HepG2 (cell line): ENCODE results near the gene HES6. TPM values are rescaled to one million over a fixed set of nuclear protein-coding genes. Genes with fewer than 3 reads are reported as not detected.

Experiments
- ASH2L ChIP-seq: fragments of 300-600, 200-600 bp; sonication (generic); IDR thresholded peaks from 2 replicates; pipeline ENCODE4 v1.7.0; 2017; ENCODE audit warnings: low read depth, mild to moderate bottlenecking, moderate library complexity, mixed read lengths, low read length; ENCODE audit not compliant: insufficient read length
- CREB1 ChIP-seq, 2 experiments: fragments of 450-650 bp in 1 of 2; IDR thresholded peaks; 2 replicates each; pipeline ENCODE4 v1.6.1; 2016 to 2017; ENCODE audit warnings: control low read depth in 1 of 2, mild to moderate bottlenecking in 1 of 2, missing compliant biosample characterization in 1 of 2, missing genetic modification characterization in 1 of 2
- FUBP1 ChIP-seq: sonication (generic); formaldehyde crosslinking; IDR thresholded peaks from 2 replicates; pipeline ENCODE4 v1.5.1; 2020; ENCODE audit warnings: missing genetic modification reagents, mild to moderate bottlenecking, borderline replicate concordance
- HIVEP1 ChIP-seq: sonication (generic); formaldehyde crosslinking; IDR thresholded peaks from 2 replicates; pipeline ENCODE4 v1.4.0; 2020; ENCODE audit warnings: mild to moderate bottlenecking, missing genetic modification reagents
- KMT2B ChIP-seq: IDR thresholded peaks from 2 replicates; pipeline ENCODE4 v1.6.1; 2016; ENCODE audit warnings: missing genetic modification reagents, missing compliant biosample characterization
- MIER2 ChIP-seq: IDR thresholded peaks from 2 replicates; pipeline ENCODE4 v1.6.1; 2016; ENCODE audit warnings: missing biosample characterization, missing genetic modification reagents
- NR2F2 ChIP-seq: IDR thresholded peaks from 2 replicates; pipeline ENCODE4 v1.6.1; 2012; ENCODE audit warnings: low read depth, inconsistent platforms, borderline replicate concordance
- PITX1 ChIP-seq: sonication (generic); formaldehyde crosslinking; IDR thresholded peaks from 2 replicates; pipeline ENCODE4 v1.5.1; 2020; ENCODE audit warnings: mild to moderate bottlenecking, missing genetic modification reagents
- RFX3 ChIP-seq: IDR thresholded peaks from 2 replicates; pipeline ENCODE4 v1.6.1; 2016; ENCODE audit warnings: missing biosample characterization, missing genetic modification reagents
- RFXAP ChIP-seq: sonication (generic); formaldehyde crosslinking; IDR thresholded peaks from 2 replicates; pipeline ENCODE4 v1.4.0; 2020; ENCODE audit warnings: missing genetic modification reagents, borderline replicate concordance
- SKIL ChIP-seq: sonication (generic); formaldehyde crosslinking; IDR thresholded peaks from 2 replicates; pipeline ENCODE4 v1.8.0; 2022; ENCODE audit warnings: missing genetic modification reagents, mild to moderate bottlenecking, moderate library complexity, borderline replicate concordance
- SPEN ChIP-seq: sonication (generic); formaldehyde crosslinking; IDR thresholded peaks from 2 replicates; pipeline ENCODE4 v1.5.1; 2020; ENCODE audit warnings: low read depth, mild to moderate bottlenecking, missing genetic modification reagents
- YEATS4 ChIP-seq: sonication (generic); formaldehyde crosslinking; IDR thresholded peaks from 2 replicates; pipeline ENCODE4 v1.4.0; 2020; ENCODE audit warnings: missing genetic modification reagents, borderline replicate concordance
- ZNF136 ChIP-seq: sonication (generic); formaldehyde crosslinking; IDR thresholded peaks from 2 replicates; pipeline ENCODE4 v1.8.1; 2022; ENCODE audit warnings: low read depth, mild to moderate bottlenecking, moderate library complexity, missing genetic modification reagents
- ZNF547 ChIP-seq: sonication (generic); formaldehyde crosslinking; IDR thresholded peaks from 2 replicates; pipeline ENCODE4 v1.5.1; 2020; ENCODE audit warnings: mild to moderate bottlenecking, missing genetic modification reagents
- ZNF552 ChIP-seq: sonication (generic); formaldehyde crosslinking; IDR thresholded peaks from 2 replicates; pipeline ENCODE4 v1.9.0; 2022; ENCODE audit warnings: missing genetic modification reagents, mild to moderate bottlenecking, borderline replicate concordance
- ZNF709 ChIP-seq: sonication (generic); formaldehyde crosslinking; IDR thresholded peaks from 2 replicates; pipeline ENCODE4 v1.5.0; 2020; ENCODE audit warnings: mild to moderate bottlenecking, missing genetic modification reagents
- ZNF746 ChIP-seq: sonication (generic); formaldehyde crosslinking; IDR thresholded peaks from 2 replicates; pipeline ENCODE4 v1.8.0; 2022; ENCODE audit warnings: mild to moderate bottlenecking, missing genetic modification reagents
- ZNF790 ChIP-seq: sonication (generic); formaldehyde crosslinking; IDR thresholded peaks from 2 replicates; pipeline ENCODE4 v1.8.0; 2022; ENCODE audit warnings: missing genetic modification reagents, mild to moderate bottlenecking, borderline replicate concordance
- polyA plus RNA-seq, 8 experiments: library from polyadenylated mRNA; depleted of rRNA in 3 of 8; stranded (reverse) in 7 of 8; unstranded in 1 of 8; fragments of >200 nt; fragmentation: Illumina TruSeq in 4 of 8; extraction: Trizol in 4 of 8; gene quantifications; 2 replicates each; pipeline versions ENCODE4 v1.2.1 to v1.2.3, GENCODE V29; 2011 to 2016; ENCODE audit warnings: low read depth in 4 of 8, missing spikeins in 1 of 8, mixed read lengths in 1 of 8; ENCODE audit not compliant: insufficient read depth in 1 of 8
- total RNA-seq, 5 experiments: library from RNA; depleted of rRNA; stranded (reverse); fragments of >200 nt; fragmentation: Illumina TruSeq; extraction: Trizol; gene quantifications; 2 replicates each; pipeline ENCODE4 v1.2.3, GENCODE V29; 2016; ENCODE audit warnings: low read depth in 1 of 5

The HES6 gene
- total and polyA plus RNA-seq, 2 of the 13 experiments (the other 11 are each of a cell fraction or from before 2014, with no cell fraction given), result 19.5 to 82.8 TPM

GRCh38 chr2:238287737-238288649 lies 48.2 kb upstream of the HES6 start, which contains the start of gene PER2 (continued):
- TF ChIP-seq FUBP1 (CRISPR knock-in tag) (peak; percentile 91), ZNF746 (CRISPR knock-in tag) (0 out of 2 replicates have a peak, but pooled peaks have one; percentile 18), RFX3 (CRISPR knock-in tag) (0 out of 2 replicates have a peak, but pooled peaks have one; percentile 32), ZNF552 (CRISPR knock-in tag) (0 out of 2 replicates have a peak, but pooled peaks have one; percentile 41), CREB1 (IDR thresholded peaks at IDR 0.05) (peak; percentile 52), CREB1 (CRISPR knock-in tag; IDR thresholded peaks at IDR 0.05) (no peak), MIER2 (CRISPR knock-in tag) (no peak), RFXAP (peak; percentile 49; the same call in 1 of the 2 replicates), ASH2L (peak; percentile 46), KMT2B (CRISPR knock-in tag) (no peak), HIVEP1 (CRISPR knock-in tag) (peak; percentile 30; the same call in 1 of the 2 replicates), NR2F2 (no peak), SPEN (CRISPR knock-in tag) (no peak), PITX1 (CRISPR knock-in tag) (peak; percentile 19; the same call in 1 of the 2 replicates), ZNF790 (peak; percentile 93; the same call in 1 of the 2 replicates), ZNF709 (CRISPR knock-in tag) (peak; percentile 40; the same call in 1 of the 2 replicates), ZNF547 (CRISPR knock-in tag) (peak; percentile 47), YEATS4 (CRISPR knock-in tag) (no peak; the same call in 1 of the 2 replicates), ZNF136 (CRISPR knock-in tag) (0 out of 2 replicates have a peak, but pooled peaks have one; percentile 12), SKIL (no peak)
